GM21526 (cell line): ENCODE measurements around the gene FOXK2.
"Not testable (repeated sequence)": the region's sequence is repeated elsewhere in the genome, so short reads cannot be mapped to it uniquely, and the experiment has no call there.

Experiments used
- ATAC-seq: cut with Tn5 transposase; IDR thresholded peaks from one replicate; pipeline ENCODE4 v1.9.1; 2021; ENCODE audit warnings: moderate library complexity; ENCODE audit not compliant: unreplicated experiment, low FRiP score

FOXK2 gene

DNA sequence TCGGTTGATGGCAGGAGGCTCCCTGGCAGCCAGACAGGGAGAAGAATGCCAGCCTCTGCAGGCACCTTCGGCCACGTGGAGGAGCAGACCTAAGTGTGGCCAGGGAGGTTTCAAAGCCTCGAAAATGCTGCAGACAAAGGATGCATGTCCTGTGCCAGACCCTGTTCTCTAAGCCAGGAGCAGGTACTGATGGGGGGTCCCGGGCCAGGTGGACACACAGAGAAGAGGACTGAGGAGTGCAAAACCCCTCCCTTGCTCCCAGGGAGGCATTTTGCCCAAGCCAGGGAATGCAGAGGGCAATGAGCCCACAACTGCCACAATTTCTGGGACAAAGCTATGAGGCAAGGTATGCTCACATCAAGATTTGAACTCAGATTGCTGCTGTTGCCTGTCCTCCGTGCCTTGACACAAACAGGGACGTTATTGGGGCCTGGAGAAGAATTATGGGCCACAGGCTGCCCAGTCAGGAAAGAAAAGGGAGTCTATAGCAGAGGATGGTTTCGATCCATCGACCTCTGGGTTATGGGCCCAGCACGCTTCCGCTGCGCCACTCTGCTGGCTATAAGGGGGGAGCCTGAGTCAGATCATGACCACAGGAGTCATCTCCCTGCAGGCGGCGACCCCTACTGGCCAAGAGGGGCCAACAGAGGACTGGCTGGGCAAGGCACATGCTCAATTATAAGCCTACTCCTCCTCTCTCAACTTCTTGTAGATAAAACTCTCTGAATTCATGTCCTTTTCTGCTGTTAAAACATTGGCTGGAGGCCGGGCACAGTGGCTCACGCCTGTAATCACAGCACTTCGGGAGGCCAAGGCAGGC is 25.1 kb upstream of the FOXK2 start:
- ATAC-seq = peak; percentile 47

GRCh38 chr17:82495844-82496528 is 23.5 kb upstream of the FOXK2 start:
- no peak for ATAC-seq

DNA sequence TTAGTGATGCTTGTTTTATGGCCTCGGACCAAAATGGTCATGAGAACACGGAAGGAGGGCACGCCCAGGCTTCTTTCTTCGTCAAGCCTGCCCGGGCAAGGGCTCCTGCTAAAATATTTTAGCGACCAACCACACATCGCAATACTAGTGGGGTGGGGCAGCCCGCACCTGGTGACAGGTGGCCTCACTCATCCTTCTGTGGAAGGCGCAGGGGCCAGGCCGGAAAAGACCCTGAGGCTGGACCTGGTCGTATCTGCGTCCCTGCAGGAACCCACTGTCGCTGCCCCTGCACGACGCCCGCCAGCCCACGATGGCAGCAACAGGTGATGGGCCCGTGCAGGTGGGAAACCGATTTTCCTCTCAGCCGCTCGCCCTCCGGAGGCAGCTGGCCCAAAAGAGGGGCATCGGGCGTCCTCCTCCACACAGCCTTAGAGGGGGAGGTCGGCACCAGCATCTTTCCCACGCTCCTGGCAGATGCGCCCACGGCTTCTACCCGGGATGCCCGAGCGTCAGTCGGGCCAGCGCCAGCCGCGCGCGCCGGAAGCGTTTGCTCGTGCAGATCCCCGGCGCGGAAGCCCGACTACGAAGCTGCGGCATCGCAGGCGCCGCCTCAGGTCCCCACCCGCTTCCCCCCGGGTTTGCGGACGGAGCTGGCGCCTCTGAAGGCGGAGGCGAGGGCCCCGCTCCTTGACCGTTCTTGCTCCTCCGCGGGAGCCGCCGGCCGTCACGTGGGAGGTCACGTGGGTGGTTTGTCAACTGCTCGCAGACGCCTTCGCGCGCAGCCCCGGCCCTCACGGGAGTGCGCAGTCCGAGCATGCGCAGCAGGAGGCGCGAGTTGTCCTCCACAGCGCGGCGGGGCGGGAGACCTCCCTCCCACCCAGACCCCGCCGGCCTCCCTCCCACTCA is 22.8 kb upstream of the FOXK2 start:
- peak; percentile 47 for ATAC-seq

- ATAC-seq = peak; percentile 5
These were observed 21.8 kb upstream of the FOXK2 start for GRCh38 chr17:82497483-82498405.

- no peak for ATAC-seq
These were observed 17.3 kb upstream of the FOXK2 start for GRCh38 chr17:82502207-82502606.

DNA sequence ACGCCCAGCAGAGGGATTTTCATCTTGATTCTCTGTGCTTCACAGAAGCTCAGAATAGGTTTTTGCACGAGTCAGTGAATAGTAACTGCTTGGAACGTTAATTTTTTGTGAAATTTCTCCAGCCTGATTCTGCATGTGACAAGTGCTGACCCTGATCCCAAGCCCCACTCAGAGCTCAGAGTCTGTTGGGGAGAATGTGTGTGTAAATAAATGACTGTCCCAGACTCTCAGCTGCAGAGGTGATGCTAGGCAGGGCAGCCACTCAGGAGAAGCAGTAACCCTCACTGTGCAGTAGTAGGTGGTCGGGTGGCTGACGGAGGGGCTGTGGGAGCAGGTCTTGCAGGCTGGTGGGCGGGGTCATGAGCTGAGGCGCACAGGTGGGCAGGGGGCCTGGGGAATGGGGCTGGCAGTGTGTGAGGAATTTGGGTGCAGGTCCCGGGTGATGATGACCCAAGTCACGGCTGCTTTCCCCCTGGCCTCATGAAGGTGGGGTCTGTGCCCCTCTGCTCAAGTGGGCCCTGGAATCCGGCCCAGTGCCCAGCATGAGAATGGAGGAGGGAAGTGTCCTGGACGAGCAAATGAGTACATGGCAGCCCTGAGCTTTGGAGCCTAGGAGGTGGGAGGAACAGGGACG is 16.3 kb upstream of the FOXK2 start:
- ATAC-seq = no peak

DNA sequence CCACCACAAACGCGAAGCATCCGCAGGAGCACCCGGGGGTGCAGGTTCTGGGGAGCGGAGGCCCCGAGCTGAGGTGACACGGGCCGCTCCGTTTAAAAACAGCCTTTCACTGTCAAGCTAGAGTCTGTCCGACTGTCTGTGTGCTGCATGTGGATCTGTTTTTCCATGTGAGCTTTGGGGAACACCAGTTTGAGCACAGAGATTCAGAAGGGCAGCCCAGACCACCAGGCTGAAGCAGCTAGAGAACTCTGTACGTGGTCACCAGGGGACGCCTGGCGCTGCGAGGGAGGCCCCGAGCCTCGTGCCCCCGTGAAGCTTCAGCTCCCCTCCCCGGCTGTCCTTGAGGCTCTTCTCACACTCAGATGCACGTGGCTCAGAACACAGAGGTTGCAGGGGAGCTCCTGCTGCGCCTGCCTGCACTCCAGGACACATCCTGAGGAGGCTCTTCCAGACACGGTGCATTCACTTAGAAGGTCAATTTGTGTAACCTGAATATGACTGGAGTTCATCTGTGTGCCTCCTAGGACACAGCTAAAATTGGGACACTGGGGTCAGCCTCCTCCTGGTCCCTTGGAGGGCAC is 15.7 kb upstream of the FOXK2 start:
- ATAC-seq = no peak

GRCh38 chr17:82505296-82505695 is 14.2 kb upstream of the FOXK2 start:
- no peak for ATAC-seq

GRCh38 chr17:82506402-82506801 is 13.1 kb upstream of the FOXK2 start:
- peak; percentile 74 for ATAC-seq

- no peak for ATAC-seq
These were observed 11.8 kb upstream of the FOXK2 start for GRCh38 chr17:82507631-82508175.

- ATAC-seq = not testable (repeated sequence)
These were observed 7.9 kb upstream of the FOXK2 start for GRCh38 chr17:82511642-82512041.

GRCh38 chr17:82513864-82514263 is 5.7 kb upstream of the FOXK2 start:
- ATAC-seq = not testable (repeated sequence)

- ATAC-seq = no peak
These were observed 2.2 kb upstream of the FOXK2 start for GRCh38 chr17:82517230-82517865.

DNA sequence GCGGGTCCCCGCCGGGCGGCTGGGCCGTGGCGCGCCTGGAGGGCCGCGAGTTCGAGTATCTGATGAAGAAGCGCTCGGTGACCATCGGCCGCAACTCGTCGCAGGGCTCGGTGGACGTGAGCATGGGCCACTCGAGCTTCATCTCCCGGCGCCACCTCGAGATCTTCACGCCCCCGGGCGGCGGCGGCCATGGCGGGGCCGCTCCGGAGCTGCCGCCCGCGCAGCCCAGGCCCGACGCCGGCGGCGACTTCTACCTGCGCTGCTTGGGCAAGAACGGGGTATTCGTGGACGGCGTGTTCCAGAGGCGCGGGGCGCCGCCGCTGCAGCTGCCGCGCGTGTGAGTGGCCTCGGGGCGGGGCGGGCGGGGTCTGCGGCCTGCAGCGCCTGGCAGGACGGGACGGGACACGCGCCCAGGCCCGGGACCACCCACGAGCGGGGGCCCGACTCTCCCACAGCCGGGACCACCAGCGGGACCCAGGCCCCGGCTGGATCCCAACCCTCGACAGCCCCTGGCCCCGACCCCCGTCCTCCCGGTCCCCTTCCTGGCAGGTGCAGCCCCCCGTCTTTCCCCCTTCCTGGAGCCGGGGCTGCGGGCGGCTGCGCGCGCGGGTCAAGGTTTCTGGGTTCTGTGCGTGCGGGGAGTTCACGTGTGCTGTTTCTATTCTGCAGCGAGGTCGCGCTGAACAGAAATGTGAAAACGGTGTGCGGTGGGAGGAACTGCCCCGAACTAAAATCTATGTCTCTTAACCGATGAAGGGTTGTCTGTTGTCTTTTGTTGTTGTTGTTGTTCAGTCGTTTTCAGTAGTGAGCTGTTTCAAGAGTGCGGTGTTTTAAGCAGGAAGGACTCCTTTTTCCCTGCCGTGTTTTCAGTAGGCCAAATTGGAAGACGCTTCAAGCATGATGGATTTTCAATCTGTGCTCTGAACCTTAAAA is 705 bp downstream of the FOXK2 start:
- no peak for ATAC-seq

DNA sequence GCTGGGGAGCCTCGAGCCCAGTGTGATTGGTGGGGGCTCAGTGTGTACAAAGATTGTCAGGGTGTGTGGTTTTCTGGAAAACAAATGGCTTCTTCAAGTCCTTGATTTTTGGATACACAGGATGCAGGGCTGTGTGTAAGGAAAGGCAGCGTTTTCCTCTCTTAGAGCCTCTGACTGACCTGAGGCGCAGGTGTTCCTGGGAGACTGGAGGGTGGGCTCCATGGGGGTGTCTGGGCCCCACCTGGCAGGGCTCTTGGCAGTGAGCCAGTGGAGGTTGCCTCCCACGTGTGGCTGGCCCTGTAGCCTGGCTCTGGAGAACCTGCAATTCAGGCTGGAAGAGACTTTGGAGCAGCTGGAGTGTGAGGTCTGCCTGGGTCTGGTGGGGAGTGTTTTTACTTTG is 5.0 kb downstream of the FOXK2 start:
- ATAC-seq = no peak

DNA sequence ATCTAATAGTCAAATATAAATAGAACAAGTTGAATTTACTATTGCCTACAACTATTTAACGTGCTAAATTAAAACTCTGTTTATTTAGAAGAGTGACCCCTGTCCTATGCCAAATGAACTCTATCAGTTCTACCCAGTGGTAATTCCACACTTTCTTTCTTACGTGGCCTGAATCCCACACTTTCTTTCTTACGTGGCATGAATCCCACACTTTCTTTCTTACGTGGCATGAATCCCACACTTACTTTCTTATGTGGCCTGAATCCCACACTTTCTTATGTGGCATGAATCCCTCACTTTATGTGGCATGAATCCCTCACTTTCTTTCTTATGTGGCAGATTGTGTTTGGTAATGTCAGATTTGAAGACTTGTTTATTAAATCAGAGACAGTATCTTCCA is 6.2 kb downstream of the FOXK2 start:
- no peak for ATAC-seq

GRCh38 chr17:82527898-82528297 is 8.4 kb downstream of the FOXK2 start:
- no peak for ATAC-seq
